HG03520 (cell line): Measurements from ENCODE around the gene CWC27.
A peak's percentile ranks its signal among the peaks of the same experiment; 100 is the strongest.

Experiments used
- ATAC-seq: cut with Tn5 transposase; IDR thresholded peaks from one replicate; pipeline ENCODE4 v1.9.1; 2021; ENCODE audit warnings: mild to moderate bottlenecking, moderate library complexity; ENCODE audit not compliant: unreplicated experiment

The CWC27 gene

DNA sequence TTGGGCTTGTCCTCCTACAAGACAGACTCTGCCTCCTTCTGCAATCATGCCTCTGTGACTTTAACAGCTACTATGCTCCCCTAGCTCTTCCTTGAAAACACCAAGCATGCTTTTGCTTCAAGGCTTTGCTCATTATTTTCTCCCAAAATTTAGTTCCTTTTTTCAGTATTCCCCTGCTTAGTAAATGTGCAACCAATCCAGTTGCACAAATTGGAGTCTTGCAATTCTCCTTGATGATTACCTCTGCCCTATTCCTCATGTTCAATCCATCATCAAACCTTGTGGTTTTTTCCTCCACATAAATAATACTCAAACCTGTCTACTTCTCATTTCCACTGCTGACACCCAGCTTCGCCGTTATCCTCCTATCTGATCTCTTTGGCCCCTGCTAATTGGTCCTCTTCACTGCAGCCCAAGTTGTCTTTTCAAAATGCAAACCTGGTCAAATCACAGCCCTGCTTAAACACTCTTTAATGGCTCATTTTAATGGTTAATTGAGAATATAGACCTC, 296.3 kb downstream of the CWC27 start:
- ATAC-seq: no peak

DNA sequence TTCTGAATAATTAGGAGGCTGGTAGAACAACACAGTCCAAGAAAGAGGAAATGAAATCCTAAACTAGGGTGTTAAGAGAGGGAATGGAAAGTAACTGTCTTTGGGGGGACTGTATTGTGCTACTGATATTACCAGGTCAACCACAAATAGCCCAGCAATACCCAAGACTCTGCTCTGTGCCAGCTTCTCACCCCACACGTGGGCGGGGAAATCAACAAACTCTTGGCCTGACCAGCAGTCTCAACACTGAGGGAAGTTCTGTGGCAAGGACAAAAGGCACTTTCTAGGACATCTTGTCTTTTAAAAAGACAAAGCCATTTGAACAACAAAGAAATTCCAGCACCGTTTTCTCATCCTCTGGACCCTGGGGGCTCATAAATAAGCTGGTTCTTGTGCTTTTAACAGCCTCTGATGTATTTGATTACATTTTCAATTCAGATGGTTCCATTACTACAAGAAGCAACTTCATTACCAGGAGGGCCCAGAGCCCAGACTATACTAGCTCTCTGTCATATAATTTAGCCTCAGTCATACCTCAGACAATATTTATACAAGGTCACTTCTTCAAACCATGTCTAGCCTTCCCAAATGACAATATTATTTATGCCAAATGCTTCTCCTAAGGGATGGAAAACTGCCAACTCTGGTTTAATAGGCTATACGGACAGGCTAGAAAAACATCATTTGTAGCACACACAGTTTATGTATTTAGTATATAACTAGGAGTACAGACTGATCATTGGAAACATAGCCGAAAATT, 297.8 kb downstream of the CWC27 start:
- peak; percentile 70 for ATAC-seq

DNA sequence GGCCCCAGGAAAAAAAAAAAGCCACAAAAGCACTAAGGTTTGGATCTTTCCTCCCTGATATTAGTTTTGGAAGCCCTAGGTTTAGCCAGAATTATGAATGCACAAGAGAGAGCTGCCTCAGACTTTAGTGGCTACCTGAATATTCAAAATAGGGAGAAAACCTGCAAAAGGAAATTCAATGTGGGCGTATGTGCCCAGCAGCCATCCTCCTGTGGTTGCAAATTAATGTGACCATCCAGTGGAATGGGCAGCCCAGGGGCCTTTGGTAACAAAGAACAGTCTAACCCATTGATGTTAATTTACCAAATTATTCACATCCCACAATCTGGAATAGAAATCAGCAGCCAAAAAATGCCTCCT, 298.4 kb downstream of the CWC27 start:
- no peak for ATAC-seq
